Hepatocyte (in vitro differentiated cells): Measurements from ENCODE around the gene CCR9. TPM values are rescaled to one million over a fixed set of nuclear protein-coding genes. Genes with fewer than 3 reads are reported as not detected.

Experiments used
- DNase-seq: peaks from one replicate; pipeline ENCODE4 v3.0.0-alpha.2; 2016; ENCODE audit warnings: low spot score
- H2AFZ ChIP-seq: fragments of 200-600 bp; sonication (generic); 2 replicates; pipeline ENCODE4 v1.6.0; 2016; ENCODE audit warnings: antibody characterized with exemption, mild to moderate bottlenecking
- H3K27ac ChIP-seq: fragments of 200-600 bp; sonication (generic); 2 replicates; pipeline ENCODE4 v1.5.1; 2016; ENCODE audit warnings: mild to moderate bottlenecking
- H3K27me3 ChIP-seq: fragments of 200-600 bp; sonication (generic); 2 replicates; pipeline ENCODE4 v1.6.1; 2016
- H3K36me3 ChIP-seq: fragments of 200-600 bp; sonication (generic); replicated peaks from 2 replicates; pipeline ENCODE4 v1.5.1; 2016; ENCODE audit warnings: low read depth; ENCODE audit not compliant: insufficient read depth
- H3K4me1 ChIP-seq: fragments of 200-600 bp; sonication (generic); 2 replicates; pipeline ENCODE4 v1.5.1; 2016; ENCODE audit warnings: mild to moderate bottlenecking, moderate library complexity; ENCODE audit not compliant: insufficient read depth
- H3K4me2 ChIP-seq: fragments of 200-600 bp; sonication (generic); 2 replicates; pipeline ENCODE4 v1.6.0; 2016
- H3K4me3 ChIP-seq: fragments of 200-600 bp; sonication (generic); 2 replicates; pipeline ENCODE4 v1.5.1; 2016; ENCODE audit warnings: mild to moderate bottlenecking
- H3K79me2 ChIP-seq: fragments of 200-600 bp; sonication (generic); 2 replicates; pipeline ENCODE4 v1.6.0; 2017; ENCODE audit warnings: mild to moderate bottlenecking
- H3K9me2 ChIP-seq: fragments of 200-600 bp; sonication (generic); replicated peaks from 2 replicates; pipeline ENCODE4 v1.6.0; 2017; ENCODE audit warnings: mild to moderate bottlenecking; ENCODE audit not compliant: insufficient read depth
- H3K9me3 ChIP-seq: fragments of 200-600 bp; sonication (generic); 2 replicates; pipeline ENCODE4 v1.5.1; 2016; ENCODE audit warnings: low read depth, mild to moderate bottlenecking
- H4K20me1 ChIP-seq: fragments of 200-600 bp; sonication (generic); 2 replicates; pipeline ENCODE4 v1.6.0; 2016; ENCODE audit warnings: mild to moderate bottlenecking; ENCODE audit not compliant: insufficient read depth, poor library complexity, severe bottlenecking
- EZH2 ChIP-seq: fragments of 200-600 bp; sonication (generic); IDR thresholded peaks from 2 replicates; pipeline ENCODE4 v1.6.1; 2016; ENCODE audit warnings: antibody characterized with exemption, mild to moderate bottlenecking, borderline replicate concordance
- EZH2phosphoT487 ChIP-seq: fragments of 200-600 bp; sonication (generic); IDR thresholded peaks from one replicate; pipeline ENCODE4 v1.6.1; 2018; ENCODE audit warnings: antibody characterized with exemption, mild to moderate bottlenecking, low read depth, moderate library complexity; ENCODE audit not compliant: unreplicated experiment, severe bottlenecking
- WGBS: methylation state at CpG from one replicate; pipeline ENCODE4 v1.1.6; 2016; ENCODE audit warnings: low lambda C conversion rate; ENCODE audit errors: missing lambda C conversion rate; 5-methylcytosine and 5-hydroxymethylcytosine counted together
- polyA plus RNA-seq: library from polyadenylated mRNA; unstranded; fragments of >200 nt; fragmentation: Nextera tagmentation; extraction: Ambion mirVana; gene quantifications from 2 replicates; pipeline ENCODE4 v1.2.1, GENCODE V29; 2016
- total RNA-seq: library from RNA; depleted of rRNA; stranded (reverse); fragments of >200 nt; gene quantifications from 2 replicates; pipeline ENCODE4 v1.2.3, GENCODE V29; 2014
- TF ChIP-seq, protein P1 (sequence below): fragments of 200-600 bp; sonication (generic); IDR thresholded peaks from 2 replicates; pipeline ENCODE4 v1.5.1; 2016; ENCODE audit warnings: antibody characterized with exemption, mild to moderate bottlenecking; ENCODE audit not compliant: poor library complexity

Gene CCR9
- total and polyA plus RNA-seq, 2 experiments from 2014 or later = 0.20 TPM; not detected in 1

DNA sequence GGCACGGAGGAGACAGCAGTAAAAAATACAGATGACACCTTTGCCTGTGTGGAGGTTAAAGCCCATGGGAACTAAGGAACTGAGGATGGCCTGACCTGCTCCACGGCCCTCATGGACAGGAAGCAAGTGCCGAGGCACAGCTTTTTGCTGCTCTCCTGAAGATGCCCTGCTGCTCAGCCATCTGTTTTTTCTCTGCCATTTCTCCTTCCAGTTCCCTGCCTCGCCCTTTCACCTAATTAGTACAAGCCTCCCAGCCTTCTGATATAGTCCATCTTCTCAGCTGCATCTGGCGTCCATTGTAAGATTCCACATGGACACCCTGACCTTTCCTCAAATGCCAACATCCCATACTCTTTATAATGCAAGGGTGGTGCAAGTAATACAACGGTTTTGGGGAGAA lies 45.2 kb downstream of the CCR9 start:
- H3K4me2 ChIP-seq = no peak overlapping the region
- H3K9me3 ChIP-seq = no peaks in the 10 kb centered on the region
- no peak for DNase-seq
- no peak overlapping the region for H3K27ac ChIP-seq
- no peaks in the 10 kb centered on the region for H3K79me2 ChIP-seq
- peaks cover 4% of the 10 kb centered on the region for H3K36me3 ChIP-seq
- H3K4me1 ChIP-seq = no peaks in the 10 kb centered on the region
- no peak overlapping the region for H3K4me3 ChIP-seq
- H3K27me3 ChIP-seq = no peaks in the 10 kb centered on the region
- H3K9me2 ChIP-seq = no peaks in the 10 kb centered on the region
- no peak overlapping the region for H2AFZ ChIP-seq
- no peaks in the 10 kb centered on the region for H4K20me1 ChIP-seq
- no peak for TF ChIP-seq EZH2phosphoT487
- TF ChIP-seq, protein P1, sequence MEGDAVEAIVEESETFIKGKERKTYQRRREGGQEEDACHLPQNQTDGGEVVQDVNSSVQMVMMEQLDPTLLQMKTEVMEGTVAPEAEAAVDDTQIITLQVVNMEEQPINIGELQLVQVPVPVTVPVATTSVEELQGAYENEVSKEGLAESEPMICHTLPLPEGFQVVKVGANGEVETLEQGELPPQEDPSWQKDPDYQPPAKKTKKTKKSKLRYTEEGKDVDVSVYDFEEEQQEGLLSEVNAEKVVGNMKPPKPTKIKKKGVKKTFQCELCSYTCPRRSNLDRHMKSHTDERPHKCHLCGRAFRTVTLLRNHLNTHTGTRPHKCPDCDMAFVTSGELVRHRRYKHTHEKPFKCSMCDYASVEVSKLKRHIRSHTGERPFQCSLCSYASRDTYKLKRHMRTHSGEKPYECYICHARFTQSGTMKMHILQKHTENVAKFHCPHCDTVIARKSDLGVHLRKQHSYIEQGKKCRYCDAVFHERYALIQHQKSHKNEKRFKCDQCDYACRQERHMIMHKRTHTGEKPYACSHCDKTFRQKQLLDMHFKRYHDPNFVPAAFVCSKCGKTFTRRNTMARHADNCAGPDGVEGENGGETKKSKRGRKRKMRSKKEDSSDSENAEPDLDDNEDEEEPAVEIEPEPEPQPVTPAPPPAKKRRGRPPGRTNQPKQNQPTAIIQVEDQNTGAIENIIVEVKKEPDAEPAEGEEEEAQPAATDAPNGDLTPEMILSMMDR = no peak
- WGBS = 81% methylated on average over 6 of the region's 6 CpGs

DNA sequence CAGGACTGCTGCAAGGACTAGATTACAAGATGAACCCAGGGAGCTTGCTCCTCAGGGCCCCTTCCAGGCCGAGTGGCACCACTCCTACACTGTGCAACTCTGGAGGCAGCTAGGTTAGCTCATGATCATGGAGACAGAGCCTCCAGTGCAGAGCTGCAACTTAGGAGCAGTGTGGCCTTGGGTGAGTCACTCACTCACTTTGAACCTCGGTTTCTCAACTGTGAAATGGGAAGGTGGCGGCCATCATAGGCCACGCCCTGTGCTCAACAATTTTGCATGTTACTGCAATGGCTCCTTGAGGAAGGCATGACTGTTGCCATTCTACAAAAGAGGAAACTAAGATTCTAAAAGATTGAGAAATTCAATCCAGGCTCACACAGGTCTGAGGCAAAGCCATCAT lies 45.8 kb downstream of the CCR9 start:
- H3K4me3 ChIP-seq = no peak overlapping the region
- no peaks in the 10 kb centered on the region for H3K79me2 ChIP-seq
- H3K36me3 ChIP-seq = peaks cover 4% of the 10 kb centered on the region
- H3K9me2 ChIP-seq = no peaks in the 10 kb centered on the region
- H3K4me2 ChIP-seq = no peak overlapping the region
- H3K27me3 ChIP-seq = no peaks in the 10 kb centered on the region
- H3K9me3 ChIP-seq = no peaks in the 10 kb centered on the region
- no peak for DNase-seq
- TF ChIP-seq EZH2phosphoT487 = no peak
- no peak for TF ChIP-seq EZH2
- H3K4me1 ChIP-seq = no peaks in the 10 kb centered on the region
- WGBS = 94% methylated on average over 4 of the region's 4 CpGs
- H3K27ac ChIP-seq = no peak overlapping the region
- no peak overlapping the region for H2AFZ ChIP-seq
- no peaks in the 10 kb centered on the region for H4K20me1 ChIP-seq

DNA sequence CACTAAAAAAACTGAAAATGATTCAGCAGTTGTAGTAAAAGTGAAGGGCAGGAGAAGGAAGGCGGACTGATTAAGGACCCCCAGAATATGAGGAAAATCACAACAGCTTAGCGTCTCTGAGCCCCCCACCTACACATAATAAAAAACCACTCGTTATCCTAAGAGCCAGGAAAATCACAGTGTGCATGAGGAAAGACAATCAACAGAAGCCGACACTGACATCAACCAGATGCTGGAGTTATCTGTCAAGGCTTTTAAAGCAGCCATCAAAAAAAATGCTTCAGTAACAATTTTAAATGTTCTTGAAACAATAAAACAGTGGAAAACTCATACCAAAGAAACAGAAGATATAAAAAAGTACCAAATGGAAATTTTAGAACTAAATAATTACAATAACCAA lies 47.2 kb downstream of the CCR9 start:
- Histone ChIP-seq H3K36me3 (peaks cover 4% of the 10 kb centered on the region), H2AFZ (no peak overlapping the region), H3K27me3 (no peaks in the 10 kb centered on the region), H4K20me1 (no peaks in the 10 kb centered on the region), H3K4me1 (no peaks in the 10 kb centered on the region), H3K27ac (no peak overlapping the region), H3K4me3 (no peak overlapping the region), H3K79me2 (no peaks in the 10 kb centered on the region), H3K9me3 (no peaks in the 10 kb centered on the region), H3K4me2 (no peak overlapping the region), H3K9me2 (no peaks in the 10 kb centered on the region)
- WGBS = 50% methylated on average over 4 of the region's 4 CpGs
- DNase-seq = no peak
- TF ChIP-seq, protein P1 = no peak
- TF ChIP-seq EZH2 (no peak), EZH2phosphoT487 (no peak)

DNA sequence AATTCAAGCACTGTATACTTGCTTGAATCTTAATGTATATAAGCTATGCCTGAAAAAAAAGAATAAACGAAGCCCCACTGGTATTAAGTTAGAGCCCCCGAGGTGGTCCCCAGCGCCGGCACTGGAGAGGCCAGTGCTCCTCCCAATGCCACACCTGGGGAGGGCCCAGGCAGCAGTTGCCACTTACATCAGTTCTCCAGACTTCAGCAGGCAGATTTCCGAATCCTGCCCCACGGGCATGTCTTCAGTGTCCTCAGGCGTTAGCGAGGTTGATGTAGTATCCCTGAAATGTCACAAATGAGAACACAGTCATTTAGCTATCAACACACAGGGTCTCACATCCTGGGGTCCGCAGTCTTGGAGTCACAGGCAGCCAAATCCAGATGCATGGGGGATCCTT lies 49.9 kb downstream of the CCR9 start:
- H3K9me3 ChIP-seq = no peaks in the 10 kb centered on the region
- no peaks in the 10 kb centered on the region for H3K27me3 ChIP-seq
- no peak overlapping the region for H2AFZ ChIP-seq
- H3K36me3 ChIP-seq = peaks cover 4% of the 10 kb centered on the region
- H3K4me1 ChIP-seq = peaks cover 9% of the 10 kb centered on the region
- H3K4me2 ChIP-seq = no peak overlapping the region
- H3K79me2 ChIP-seq = no peaks in the 10 kb centered on the region
- no peaks in the 10 kb centered on the region for H4K20me1 ChIP-seq
- no peak overlapping the region for H3K27ac ChIP-seq
- TF ChIP-seq, protein P1 = no peak
- TF ChIP-seq EZH2 (no peak), EZH2phosphoT487 (no peak)
- H3K9me2 ChIP-seq = no peaks in the 10 kb centered on the region
- WGBS = 88% methylated on average over 9 of the region's 9 CpGs
- DNase-seq = no peak
- H3K4me3 ChIP-seq = no peak overlapping the region
